GM12892 (cell line): ENCODE data around the gene PHC2.

Experiments used
- POLR2A ChIP-seq: IDR thresholded peaks from 2 replicates; pipeline ENCODE4 v1.6.1; 2011; ENCODE audit warnings: low read depth, low read length, control low read depth
- POLR2AphosphoS5 ChIP-seq: IDR thresholded peaks from 2 replicates; pipeline ENCODE4 v1.6.1; 2011; ENCODE audit warnings: low read depth, low read length, control low read depth
- TAF1 ChIP-seq: IDR thresholded peaks from 2 replicates; pipeline ENCODE4 v1.6.1; 2011; ENCODE audit warnings: low read depth, mild to moderate bottlenecking, control low read depth, low read length, borderline replicate concordance

GRCh38 chr1:33332357-33332789 lies 98.5 kb downstream of the PHC2 start:
- TF ChIP-seq POLR2A (no peak), TAF1 (no peak), POLR2AphosphoS5 (no peak)
